Dedifferentiated amniotic fluid mesenchymal stem cell (primary cell): ENCODE measurements around the gene CLASRP.
A peak's percentile ranks its signal among the peaks of the same experiment; 100 is the strongest.
"Not testable (repeated sequence)": the region's sequence is repeated elsewhere in the genome, so short reads cannot be mapped to it uniquely, and the experiment has no call there.

Experiments
- DNase-seq: peaks from one replicate; pipeline ENCODE4 v3.0.0-alpha.2; 2016; ENCODE audit errors: extremely low spot score

Gene CLASRP, protein sequence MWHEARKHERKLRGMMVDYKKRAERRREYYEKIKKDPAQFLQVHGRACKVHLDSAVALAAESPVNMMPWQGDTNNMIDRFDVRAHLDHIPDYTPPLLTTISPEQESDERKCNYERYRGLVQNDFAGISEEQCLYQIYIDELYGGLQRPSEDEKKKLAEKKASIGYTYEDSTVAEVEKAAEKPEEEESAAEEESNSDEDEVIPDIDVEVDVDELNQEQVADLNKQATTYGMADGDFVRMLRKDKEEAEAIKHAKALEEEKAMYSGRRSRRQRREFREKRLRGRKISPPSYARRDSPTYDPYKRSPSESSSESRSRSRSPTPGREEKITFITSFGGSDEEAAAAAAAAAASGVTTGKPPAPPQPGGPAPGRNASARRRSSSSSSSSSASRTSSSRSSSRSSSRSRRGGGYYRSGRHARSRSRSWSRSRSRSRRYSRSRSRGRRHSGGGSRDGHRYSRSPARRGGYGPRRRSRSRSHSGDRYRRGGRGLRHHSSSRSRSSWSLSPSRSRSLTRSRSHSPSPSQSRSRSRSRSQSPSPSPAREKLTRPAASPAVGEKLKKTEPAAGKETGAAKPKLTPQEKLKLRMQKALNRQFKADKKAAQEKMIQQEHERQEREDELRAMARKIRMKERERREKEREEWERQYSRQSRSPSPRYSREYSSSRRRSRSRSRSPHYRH

DNA sequence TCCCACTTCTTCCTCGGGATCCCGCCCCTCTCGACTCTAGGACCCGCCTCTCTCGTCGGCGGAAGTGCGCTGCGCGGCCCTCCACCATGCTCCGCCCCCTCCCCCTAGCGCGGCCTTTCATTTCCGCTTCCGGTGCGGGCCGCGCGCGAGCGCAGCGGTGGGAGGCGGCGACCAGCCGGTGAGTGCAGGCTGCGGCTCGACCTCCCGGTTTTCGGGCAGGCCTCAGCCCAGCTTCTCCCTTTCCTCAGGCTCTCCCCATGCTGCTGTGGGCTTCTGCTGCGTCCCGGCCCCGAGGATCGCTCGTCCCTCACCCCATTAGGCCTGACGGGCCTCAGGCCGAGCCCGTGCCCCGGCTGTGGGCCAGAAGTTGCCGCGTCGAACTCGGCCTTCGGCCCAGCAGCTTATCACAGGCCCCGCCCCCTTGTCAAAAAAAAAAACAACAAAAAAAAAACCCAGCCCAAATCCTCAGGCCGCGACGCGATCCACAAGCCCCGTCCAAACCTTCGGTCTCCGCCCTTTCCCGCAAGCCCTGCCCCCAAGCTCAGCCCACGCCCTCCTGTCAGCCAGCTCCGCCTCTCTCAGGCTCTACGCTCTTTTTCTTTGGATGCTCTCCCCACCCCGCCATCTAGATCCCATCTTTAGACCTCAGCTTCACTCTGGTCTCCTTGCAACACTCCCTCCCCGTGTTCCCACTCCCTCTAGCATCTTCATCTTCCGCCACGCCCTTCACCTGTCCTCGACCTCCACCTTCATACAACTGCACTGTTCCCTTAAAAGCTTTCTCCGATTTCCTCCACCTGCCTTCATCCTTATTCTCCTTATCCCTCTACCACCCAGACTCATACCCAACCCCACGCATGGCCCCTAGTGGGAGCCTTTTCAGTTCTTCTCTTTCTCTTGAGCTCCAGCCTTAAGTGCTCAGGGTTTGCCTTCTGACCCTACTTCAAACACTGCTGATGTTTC is at the start of gene CLASRP:
Gene CLASRP (plus strand): TSS at position 115 of the 963 bp plus-strand sequence. CDS start 1,168 bp downstream, outside the sequence.
- DNase-seq, result peak; percentile 92

DNA sequence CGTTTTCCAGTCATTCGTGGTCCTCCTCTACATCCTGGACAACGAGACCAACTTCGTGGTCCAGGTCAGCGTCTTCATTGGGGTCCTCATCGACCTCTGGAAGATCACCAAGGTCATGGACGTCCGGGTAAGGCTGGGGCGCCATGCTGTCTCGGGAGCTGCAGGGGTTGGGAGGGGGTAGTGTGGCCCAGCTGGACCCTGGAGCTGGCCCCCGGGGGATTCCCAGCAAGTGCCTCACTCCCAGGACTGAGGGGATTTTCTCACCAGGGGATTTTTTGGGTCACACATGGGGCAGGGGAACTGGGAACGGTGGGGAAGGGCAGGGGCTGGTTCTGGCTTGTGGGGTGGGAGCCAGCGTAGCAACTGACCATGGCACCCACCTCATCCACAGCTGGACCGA is 48.4 kb upstream of the CLASRP start:
- no peak for DNase-seq

DNA sequence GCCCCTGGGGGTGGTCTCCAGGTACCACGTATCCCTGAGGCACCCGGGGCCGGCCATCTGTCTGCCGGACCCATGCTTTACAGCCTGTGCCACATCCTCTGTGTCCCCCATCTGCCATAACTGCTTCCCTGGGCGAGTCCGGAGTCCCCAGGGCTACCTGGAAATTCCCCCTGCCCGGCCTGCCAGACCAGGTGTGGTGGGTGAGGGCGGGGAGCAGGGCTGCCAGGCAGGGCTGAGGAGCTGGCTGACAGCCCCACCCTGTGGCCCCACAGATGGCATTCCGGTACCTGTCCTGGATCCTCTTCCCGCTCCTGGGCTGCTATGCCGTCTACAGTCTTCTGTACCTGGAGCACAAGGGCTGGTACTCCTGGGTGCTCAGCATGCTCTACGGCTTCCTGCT is 47.9 kb upstream of the CLASRP start:
- no peak for DNase-seq

DNA sequence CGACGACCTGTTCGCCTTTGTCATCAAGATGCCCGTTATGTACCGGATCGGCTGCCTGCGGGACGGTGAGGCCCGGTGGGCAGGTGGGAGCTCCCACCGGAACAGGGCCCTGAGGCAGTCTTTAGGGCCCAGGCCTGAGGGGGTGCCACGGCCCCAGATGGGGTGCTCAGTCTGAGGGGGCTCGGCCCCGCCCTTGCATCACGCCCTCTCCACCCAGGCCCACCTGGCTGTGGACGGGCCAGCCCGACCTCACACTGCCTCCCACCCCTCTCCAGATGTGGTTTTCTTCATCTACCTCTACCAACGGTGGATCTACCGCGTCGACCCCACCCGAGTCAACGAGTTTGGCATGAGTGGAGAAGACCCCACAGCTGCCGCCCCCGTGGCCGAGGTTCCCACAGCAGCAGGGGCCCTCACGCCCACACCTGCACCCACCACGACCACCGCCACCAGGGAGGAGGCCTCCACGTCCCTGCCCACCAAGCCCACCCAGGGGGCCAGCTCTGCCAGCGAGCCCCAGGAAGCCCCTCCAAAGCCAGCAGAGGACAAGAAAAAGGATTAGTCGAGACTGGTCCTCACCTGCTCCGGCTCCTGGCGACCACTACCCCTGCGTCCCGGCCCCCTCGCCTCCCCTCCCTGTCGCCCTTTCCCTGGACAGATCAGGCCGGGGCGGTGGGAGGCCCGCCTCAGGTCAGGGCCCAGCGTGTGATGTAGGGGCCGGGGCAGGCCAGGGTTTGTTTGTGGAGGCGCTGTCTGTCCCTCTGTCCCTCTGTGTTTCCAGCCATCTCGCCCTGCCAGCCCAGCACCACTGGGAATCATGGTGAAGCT is 46.3 kb upstream of the CLASRP start:
- DNase-seq, result no peak

DNA sequence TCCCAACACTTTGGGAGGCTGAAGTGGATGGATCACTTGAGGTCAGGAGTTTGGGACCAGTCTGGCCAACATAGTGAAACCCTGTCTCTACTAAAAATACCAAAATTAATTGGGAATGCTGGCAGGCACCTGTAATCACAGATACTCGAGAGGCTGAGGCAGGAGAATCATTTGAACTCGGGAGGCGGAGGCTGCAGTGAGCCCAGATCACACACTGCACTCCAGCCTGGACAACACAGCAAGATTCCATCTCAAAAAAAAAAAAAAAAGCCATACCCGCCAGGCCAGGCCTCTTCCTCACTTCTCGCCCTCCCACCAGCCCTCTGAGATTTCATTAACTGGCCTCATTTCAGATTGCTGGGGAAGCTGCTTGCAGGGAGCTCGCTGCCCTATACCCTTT is 45.3 kb upstream of the CLASRP start:
- DNase-seq, result no peak

DNA sequence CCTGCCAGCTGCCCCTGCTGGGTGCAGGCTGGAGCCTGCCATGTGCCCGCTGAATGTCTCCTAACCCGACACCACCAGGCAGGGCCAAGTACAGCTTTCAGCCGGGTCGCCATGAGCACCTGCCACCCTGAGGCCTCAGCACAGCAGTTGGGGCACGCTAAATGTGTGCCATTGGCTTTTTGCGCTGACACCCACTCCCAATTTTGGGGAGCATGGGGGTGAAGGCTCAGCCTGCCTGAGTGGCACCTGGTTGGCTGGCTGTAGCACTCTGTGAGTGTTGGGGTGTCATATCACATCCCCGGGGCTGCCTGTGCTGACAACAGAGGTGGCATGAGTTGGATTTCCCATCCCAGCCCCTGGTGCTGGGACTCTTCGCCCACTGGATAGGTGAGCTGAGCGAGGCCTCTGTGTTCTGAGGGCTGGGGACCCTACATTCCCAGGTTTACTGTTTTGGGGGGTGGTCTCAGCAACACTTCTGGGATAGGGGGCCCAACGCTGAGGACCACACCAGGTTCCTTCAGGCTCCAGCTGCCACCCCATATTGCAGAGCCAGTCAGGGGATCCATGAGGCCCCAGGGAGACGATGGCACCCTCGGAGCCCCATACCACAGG is 44.8 kb upstream of the CLASRP start:
- DNase-seq, result no peak

DNA sequence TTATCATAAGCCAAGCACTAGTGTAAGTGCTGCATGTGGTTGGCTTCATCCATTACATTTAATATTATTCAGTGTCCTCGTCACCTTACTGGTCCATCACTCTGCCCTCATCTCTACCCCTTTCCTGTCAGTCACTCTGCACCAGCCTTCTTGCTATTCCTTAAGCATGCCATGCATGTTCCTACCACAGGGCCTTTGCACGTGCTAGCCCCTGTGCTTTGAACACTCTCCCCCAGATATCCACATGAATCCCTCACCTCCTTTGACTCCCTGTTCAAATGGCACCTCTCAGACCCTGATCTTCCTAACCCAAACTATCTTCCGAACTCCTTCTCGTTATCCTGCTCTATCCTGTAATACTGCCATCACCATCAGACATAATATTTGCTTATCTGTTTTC is 40.8 kb upstream of the CLASRP start:
- DNase-seq, result no peak

DNA sequence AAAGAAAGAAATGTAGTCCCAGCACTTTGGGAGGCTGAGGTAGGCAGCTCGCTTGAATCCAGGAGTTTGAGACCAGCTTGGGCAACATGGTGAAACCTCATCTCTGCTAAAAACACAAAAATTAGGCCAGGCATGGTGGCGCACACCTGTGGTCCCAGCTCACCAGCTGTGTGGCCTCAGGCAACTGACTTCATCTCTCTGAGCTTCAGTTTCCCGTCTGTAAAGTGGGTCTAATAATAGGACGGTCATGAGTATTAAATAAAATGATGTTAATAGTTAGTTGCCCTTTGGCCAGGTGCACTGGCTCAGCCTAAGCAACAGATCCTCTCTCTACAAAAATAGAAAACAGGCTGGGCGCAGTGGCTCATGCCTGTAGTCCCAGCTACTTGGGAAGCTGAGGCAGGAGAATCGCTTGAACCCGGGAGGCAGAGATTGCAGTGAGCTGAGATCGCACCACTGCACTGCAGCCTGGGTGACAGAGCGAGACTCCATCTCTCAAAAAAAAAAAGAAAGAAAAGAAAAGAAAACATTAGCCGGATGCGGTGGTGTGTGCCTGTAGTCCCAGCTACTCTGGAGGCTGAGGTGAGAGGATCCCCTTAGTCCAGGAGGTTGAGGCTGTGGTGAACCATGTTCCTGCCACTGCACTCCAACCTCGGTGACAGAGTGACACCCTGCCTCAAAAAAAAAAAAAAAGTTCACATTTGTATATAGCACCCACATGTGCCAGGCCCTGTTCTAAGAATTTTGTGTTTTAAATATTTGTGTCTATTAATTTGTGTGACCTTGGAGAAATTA is 39.5 kb upstream of the CLASRP start:
- not testable (repeated sequence) for DNase-seq

DNA sequence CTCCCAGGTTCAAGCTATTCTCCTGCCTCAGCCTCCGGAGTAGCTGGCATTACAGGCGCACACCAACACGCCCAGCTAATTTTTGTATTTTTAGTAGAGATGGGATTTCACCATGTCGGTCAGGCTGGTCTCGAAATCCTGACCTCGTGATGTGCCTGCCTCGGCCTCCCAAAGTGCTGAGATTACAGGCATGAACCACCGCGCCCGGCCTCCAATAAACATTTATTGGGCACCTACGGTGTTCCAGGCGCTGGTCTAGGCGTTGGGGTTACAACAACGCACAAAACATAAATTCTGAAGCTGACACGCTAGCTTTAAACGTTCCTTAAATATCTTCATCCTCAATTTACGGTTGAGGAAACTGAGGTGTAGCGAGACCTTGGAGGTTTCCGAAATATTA is 38.2 kb upstream of the CLASRP start:
- DNase-seq, result not testable (repeated sequence)

DNA sequence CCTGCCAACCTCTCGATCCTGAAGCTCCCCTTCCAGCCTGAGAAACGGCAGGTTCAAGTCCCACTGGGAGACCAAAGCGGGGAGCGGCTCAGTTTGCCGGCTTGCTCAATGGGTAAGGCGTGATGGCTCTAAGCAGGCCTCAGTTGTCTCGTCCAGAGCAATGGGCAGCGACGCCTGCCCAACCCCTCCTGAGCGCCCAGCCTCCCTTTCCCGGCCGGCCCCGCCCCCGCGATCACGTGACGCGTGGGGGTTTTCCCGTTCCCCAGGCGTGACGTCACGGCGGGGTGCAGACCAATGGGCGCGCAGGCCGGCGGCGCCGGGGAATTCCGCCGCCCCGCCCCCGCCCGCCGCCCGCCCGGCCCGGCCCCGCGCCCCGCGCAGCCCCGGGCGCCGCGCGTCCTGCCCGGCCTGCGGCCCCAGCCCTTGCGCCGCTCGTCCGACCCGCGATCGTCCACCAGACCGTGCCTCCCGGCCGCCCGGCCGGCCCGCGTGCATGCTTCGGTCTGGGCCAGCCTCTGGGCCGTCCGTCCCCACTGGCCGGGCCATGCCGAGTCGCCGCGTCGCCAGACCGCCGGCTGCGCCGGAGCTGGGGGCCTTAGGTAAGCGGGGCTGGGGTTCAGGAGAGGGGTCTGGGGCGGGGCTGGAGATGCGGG is 37.6 kb upstream of the CLASRP start, which contains the start of gene RELB:
Gene RELB (plus strand): TSS at position 378 of the 653 bp plus-strand sequence. CDS start 116 bp downstream, at position 494.
- DNase-seq, result peak; percentile 74

DNA sequence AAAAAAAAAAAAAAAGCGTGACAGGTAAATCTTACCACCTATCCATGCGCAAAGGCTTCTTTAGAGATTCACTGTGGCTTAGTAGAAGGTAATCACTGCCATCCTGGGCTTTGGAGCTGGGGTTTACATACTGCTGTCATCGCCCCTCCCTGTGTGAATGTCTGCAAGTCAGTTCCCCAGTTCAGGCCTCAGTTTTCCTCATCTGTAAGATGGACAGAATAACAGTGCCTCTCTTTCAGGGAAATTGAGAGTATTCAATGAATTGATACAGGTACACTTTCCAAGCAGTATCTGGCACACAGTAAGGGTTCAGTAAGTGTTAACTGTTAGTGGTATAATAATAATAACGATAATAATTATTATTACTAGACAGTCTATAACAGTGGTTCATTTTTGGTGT is 35.4 kb upstream of the CLASRP start:
- no peak for DNase-seq

DNA sequence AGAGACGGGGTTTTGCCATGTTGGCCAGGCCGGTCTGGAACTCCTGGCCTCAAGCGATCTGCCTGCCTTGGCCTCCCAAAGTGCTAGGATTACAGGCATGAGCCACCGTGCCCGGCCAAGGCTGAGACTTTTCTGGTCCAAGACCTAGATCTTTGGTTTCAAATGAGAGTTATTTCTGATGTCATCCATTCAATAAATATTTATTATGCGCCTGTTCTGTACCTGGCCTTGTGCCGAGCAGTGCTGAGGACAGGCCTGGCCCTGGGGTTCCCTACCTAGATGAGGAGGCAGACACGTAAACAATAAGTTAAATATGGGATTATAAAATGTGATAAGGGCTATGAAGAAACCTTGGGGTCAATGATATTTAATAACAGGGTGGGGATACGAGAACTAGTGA is 33.1 kb upstream of the CLASRP start:
- no peak for DNase-seq

DNA sequence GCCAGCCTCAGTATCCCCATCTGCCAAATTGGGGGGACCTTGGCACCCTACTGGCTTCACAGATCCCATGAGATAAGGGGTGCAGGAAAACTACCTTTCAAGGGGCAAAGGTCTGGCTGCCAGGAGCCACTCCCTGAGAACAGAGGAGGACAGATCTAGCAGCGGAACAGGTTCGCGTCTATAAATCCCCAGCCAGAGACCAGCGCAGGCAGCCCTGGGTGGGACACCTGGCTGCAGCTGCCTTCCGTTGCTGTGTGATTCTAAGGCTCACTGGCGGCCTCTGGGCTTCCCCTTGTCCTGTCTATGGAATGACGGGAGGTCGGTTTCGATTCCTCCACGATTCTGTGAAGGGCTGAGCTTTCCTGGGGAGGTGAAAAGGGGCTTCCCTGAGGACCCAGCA is 30.3 kb upstream of the CLASRP start:
- DNase-seq, result no peak

DNA sequence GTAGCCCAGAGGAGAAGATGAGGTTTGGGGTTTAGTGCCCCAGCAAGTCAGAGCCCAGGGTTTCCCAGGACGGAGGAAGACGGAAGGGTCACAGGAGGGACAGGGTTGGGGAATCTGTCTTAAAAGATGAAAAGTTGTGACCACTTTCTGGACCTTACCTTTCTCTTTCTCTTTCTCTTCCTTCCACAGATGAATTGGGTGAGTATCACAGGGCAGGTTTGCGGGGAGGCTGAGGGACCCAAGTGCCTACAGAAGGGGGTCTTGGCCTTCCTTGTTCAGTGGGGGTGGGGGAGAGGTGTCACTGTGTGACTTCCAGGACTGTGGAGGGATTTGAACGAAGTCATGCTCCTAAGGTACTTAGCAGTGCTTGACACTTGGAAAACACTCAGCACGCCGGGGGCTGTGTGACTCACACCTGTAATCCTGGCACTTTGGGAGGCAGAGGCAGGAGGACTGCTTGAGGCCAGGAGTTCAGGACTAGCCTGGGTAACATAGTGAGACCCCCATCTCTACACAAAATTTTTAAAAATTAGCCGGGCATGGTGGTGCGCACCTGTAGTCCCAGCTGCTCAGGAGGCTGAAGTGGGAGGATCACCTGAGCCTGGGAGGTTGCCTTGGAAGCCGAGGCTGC is 29.1 kb upstream of the CLASRP start:
- DNase-seq, result no peak

DNA sequence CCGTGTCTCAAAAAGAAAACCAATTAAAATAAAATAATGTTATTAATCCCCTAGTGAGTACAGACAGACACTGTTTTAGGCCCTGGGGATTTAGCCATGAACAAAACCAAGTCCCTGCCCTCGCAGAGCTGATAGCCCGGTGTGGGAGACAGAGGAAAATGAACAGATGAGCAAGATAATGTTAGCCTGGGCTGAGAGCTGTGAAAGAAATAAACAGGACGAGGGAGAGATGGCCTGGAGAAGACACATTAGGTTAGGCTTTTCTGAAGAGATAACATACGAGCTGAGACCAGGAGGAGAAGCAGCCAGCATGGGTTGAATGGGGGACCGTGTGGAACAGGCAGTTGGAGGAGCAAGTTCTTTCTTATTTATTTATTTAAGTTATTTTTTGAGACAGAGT is 28.5 kb upstream of the CLASRP start:
- DNase-seq, result no peak

DNA sequence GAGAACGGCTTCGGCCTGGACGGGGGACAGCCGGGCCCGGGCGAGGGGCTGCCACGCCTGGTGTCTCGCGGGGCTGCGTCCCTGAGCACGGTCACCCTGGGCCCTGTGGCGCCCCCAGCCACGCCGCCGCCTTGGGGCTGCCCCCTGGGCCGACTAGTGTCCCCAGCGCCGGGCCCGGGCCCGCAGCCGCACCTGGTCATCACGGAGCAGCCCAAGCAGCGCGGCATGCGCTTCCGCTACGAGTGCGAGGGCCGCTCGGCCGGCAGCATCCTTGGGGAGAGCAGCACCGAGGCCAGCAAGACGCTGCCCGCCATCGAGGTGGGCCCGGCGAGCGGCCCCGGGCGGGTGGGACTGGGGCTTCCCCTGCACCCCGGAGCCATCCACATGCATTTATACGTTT is 26.9 kb upstream of the CLASRP start:
- no peak for DNase-seq

DNA sequence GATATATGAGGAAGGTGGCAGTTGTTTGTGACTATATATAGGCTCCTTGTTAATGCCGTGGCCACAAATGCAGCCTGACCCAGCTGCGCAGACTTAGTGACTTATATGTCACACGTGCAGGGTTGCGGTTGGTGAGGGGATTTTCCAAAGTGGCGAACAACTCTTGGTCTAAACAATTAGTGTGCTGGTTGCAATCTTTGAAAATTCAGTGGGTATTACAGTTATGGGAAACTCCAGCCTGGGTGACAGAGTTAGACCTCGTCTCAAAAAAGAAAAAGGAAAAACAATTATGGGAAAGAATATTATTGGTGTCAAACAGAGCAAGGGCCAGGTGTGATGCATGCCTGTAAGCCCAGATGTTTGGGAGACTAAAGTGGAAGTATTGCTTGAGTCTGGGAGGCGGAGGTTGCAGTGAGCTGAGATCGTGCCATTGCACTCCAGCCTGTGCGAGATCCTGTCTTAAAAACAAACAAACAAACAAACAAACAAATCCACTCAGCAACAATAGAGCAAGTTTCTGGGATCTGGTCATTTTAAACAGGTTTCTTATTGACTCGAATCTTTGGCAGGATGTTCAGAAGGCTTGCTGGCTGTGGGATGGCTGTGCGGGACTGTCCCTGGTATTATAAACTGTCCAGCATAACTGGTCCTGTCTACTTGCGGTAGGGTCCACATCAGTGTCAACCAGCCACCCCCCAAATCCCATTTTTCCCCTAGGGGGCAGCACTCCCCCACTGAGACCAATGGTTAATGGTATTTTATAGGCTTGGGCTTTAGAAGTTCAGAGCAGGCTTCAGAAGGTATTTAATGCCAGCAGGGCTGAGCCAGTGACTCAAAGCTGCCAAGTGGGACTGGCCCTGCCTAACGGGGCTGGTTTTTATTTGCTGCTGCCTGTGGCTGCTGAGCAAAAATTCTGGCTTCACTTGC is 22.2 kb upstream of the CLASRP start:
- DNase-seq, result peak; percentile 68

DNA sequence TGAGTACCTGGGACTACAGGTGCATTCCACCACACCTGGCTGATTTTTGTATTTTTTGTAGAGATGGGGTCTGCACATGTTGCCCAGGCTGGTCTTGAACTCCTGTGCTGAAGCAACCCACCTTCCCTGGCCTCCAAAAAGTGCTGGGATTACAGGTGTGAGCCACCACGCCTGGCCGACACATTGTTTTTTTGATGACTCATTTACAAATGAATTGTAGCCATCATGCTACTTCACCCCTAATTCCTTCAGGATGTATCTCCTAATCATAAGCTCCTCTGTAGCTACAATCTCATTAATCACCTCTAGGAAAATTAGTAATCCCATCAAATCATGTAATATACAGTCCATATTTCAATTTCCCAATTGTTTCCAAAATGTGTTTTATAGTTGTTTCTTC is 19.7 kb upstream of the CLASRP start:
- no peak for DNase-seq
